HepG2 (cell line): Measurements from ENCODE around the gene C16orf95. TPM values are rescaled to one million over a fixed set of nuclear protein-coding genes. Genes with fewer than 3 reads are reported as not detected.
A peak's percentile ranks its signal among the peaks of the same experiment; 100 is the strongest.

ENCODE experiments used
- BRD4 ChIP-seq: sonication (generic); formaldehyde crosslinking; IDR thresholded peaks from 2 replicates; pipeline ENCODE4 v1.4.0; 2020; ENCODE audit warnings: missing genetic modification reagents
- E2F1 ChIP-seq: sonication (generic); formaldehyde crosslinking; IDR thresholded peaks from 2 replicates; pipeline ENCODE4 v1.5.0; 2020; ENCODE audit warnings: missing genetic modification reagents
- HBP1 ChIP-seq: IDR thresholded peaks from 2 replicates; pipeline ENCODE4 v1.6.1; 2016; ENCODE audit warnings: low read depth, control low read depth
- HIVEP1 ChIP-seq: sonication (generic); formaldehyde crosslinking; IDR thresholded peaks from 2 replicates; pipeline ENCODE4 v1.4.0; 2020; ENCODE audit warnings: mild to moderate bottlenecking, missing genetic modification reagents
- IRF2 ChIP-seq: IDR thresholded peaks from 2 replicates; pipeline ENCODE4 v1.6.1; 2018; ENCODE audit warnings: missing genetic modification reagents, missing compliant biosample characterization
- KLF9 ChIP-seq: IDR thresholded peaks from 2 replicates; pipeline ENCODE4 v1.6.1; 2016; ENCODE audit warnings: low read depth
- MTA3 ChIP-seq: sonication (generic); formaldehyde crosslinking; IDR thresholded peaks from 2 replicates; pipeline ENCODE4 v1.4.0; 2020; ENCODE audit warnings: missing genetic modification reagents
- MYC ChIP-seq: sonication (generic); formaldehyde crosslinking; IDR thresholded peaks from 2 replicates; pipeline ENCODE4 v1.9.0; 2021; ENCODE audit warnings: missing genetic modification reagents, borderline replicate concordance
- NFE2 ChIP-seq: sonication (generic); formaldehyde crosslinking; IDR thresholded peaks from 2 replicates; pipeline ENCODE4 v1.4.0; 2020; ENCODE audit warnings: missing genetic modification reagents
- NFE2L2 ChIP-seq: fragments of 150-350 bp; IDR thresholded peaks from 2 replicates; pipeline ENCODE4 v1.6.1; 2014; ENCODE audit warnings: low read length
- PITX1 ChIP-seq: sonication (generic); formaldehyde crosslinking; IDR thresholded peaks from 2 replicates; pipeline ENCODE4 v1.5.1; 2020; ENCODE audit warnings: mild to moderate bottlenecking, missing genetic modification reagents
- POLR2G ChIP-seq: fragments of 200-400 bp; formaldehyde crosslinking; IDR thresholded peaks from 2 replicates; pipeline ENCODE4 v1.6.1; 2018; ENCODE audit warnings: mild to moderate bottlenecking, low read depth, low read length, moderate library complexity
- RXRB ChIP-seq: IDR thresholded peaks from 2 replicates; pipeline ENCODE4 v1.6.1; 2016; ENCODE audit warnings: borderline replicate concordance, missing genetic modification reagents, missing compliant biosample characterization
- SOX6 ChIP-seq, 2 experiments: fragments of 450-650 bp in 1 of 2; sonication (generic) in 1 of 2; formaldehyde crosslinking in 1 of 2; IDR thresholded peaks; 2 replicates each; pipeline versions ENCODE4 v1.4.0 to v1.6.1; 2017 to 2020; ENCODE audit warnings: antibody characterized with exemption in 1 of 2, mild to moderate bottlenecking in 1 of 2, missing genetic modification reagents in 1 of 2
- SP1 ChIP-seq, 2 experiments: fragments of 450-650 bp in 1 of 2; sonication (generic) in 1 of 2; formaldehyde crosslinking in 1 of 2; IDR thresholded peaks; 2 replicates each; pipeline versions ENCODE4 v1.4.0 to v1.6.1; 2016 to 2020; ENCODE audit warnings: missing genetic modification reagents in 1 of 2
- YEATS2 ChIP-seq: sonication (generic); formaldehyde crosslinking; IDR thresholded peaks from 2 replicates; pipeline ENCODE4 v1.4.0; 2020; ENCODE audit warnings: missing genetic modification reagents, borderline replicate concordance
- ZBTB20 ChIP-seq: sonication (generic); formaldehyde crosslinking; IDR thresholded peaks from 2 replicates; pipeline ENCODE4 v1.8.1; 2023; ENCODE audit warnings: missing genetic modification reagents, low read depth, mild to moderate bottlenecking, borderline replicate concordance
- ZFP36 ChIP-seq: fragments of 150-350 bp; IDR thresholded peaks from 2 replicates; pipeline ENCODE4 v1.6.1; 2018; ENCODE audit warnings: borderline replicate concordance, low read length, low read depth; ENCODE audit not compliant: partially characterized antibody
- ZFP36L1 ChIP-seq: sonication (generic); formaldehyde crosslinking; IDR thresholded peaks from 2 replicates; pipeline ENCODE4 v1.8.0; 2022; ENCODE audit warnings: mild to moderate bottlenecking, missing genetic modification reagents, moderate library complexity
- ZNF383 ChIP-seq: sonication (generic); formaldehyde crosslinking; IDR thresholded peaks from 2 replicates; pipeline ENCODE4 v1.4.0; 2020; ENCODE audit warnings: missing genetic modification reagents, mild to moderate bottlenecking, borderline replicate concordance
- ZNF569 ChIP-seq: sonication (generic); formaldehyde crosslinking; IDR thresholded peaks from 2 replicates; pipeline ENCODE4 v1.5.0; 2020; ENCODE audit warnings: mild to moderate bottlenecking, missing genetic modification reagents, moderate library complexity, borderline replicate concordance
- ZNF790 ChIP-seq: sonication (generic); formaldehyde crosslinking; IDR thresholded peaks from 2 replicates; pipeline ENCODE4 v1.8.0; 2022; ENCODE audit warnings: missing genetic modification reagents, mild to moderate bottlenecking, borderline replicate concordance
- ZSCAN20 ChIP-seq: sonication (generic); formaldehyde crosslinking; IDR thresholded peaks from 2 replicates; pipeline ENCODE4 v1.4.0; 2020; ENCODE audit warnings: missing genetic modification reagents, mild to moderate bottlenecking, borderline replicate concordance
- polyA plus RNA-seq, 8 experiments: library from polyadenylated mRNA; depleted of rRNA in 3 of 8; stranded (reverse) in 7 of 8; unstranded in 1 of 8; fragments of >200 nt; fragmentation: Illumina TruSeq in 4 of 8; extraction: Trizol in 4 of 8; gene quantifications; 2 replicates each; pipeline versions ENCODE4 v1.2.1 to v1.2.3, GENCODE V29; 2011 to 2016; ENCODE audit warnings: low read depth in 4 of 8, missing spikeins in 1 of 8, mixed read lengths in 1 of 8; ENCODE audit not compliant: insufficient read depth in 1 of 8
- total RNA-seq, 5 experiments: library from RNA; depleted of rRNA; stranded (reverse); fragments of >200 nt; fragmentation: Illumina TruSeq; extraction: Trizol; gene quantifications; 2 replicates each; pipeline ENCODE4 v1.2.3, GENCODE V29; 2016; ENCODE audit warnings: low read depth in 1 of 5
- TF ChIP-seq, protein P1 (sequence below): sonication (generic); formaldehyde crosslinking; IDR thresholded peaks from 2 replicates; pipeline ENCODE4 v1.5.1; 2020; ENCODE audit warnings: mild to moderate bottlenecking, missing genetic modification reagents, moderate library complexity

Gene C16orf95
- total and polyA plus RNA-seq, 2 of the 13 experiments (the other 11 are each of a cell fraction or from before 2014, with no cell fraction given): 2.8 to 8.6 TPM

- TF ChIP-seq NFE2L2: no peak
- TF ChIP-seq YEATS2: no peak
- TF ChIP-seq ZNF383 (CRISPR knock-in tag): no peak
- TF ChIP-seq POLR2G: no peak
- 0 out of 2 replicates have a peak, but pooled peaks have one; percentile 27 for TF ChIP-seq RXRB (CRISPR knock-in tag)
- TF ChIP-seq SP1 (IDR thresholded peaks at IDR 0.05): no peak
- no peak for TF ChIP-seq SP1 (CRISPR knock-in tag; IDR thresholded peaks at IDR 0.05)
- no peak for TF ChIP-seq IRF2
- no peak for TF ChIP-seq HIVEP1 (CRISPR knock-in tag)
- no peak; the same call in 1 of the 2 replicates for TF ChIP-seq MYC
- TF ChIP-seq ZNF569: no peak
- no peak for TF ChIP-seq ZFP36L1
- TF ChIP-seq SOX6 (IDR thresholded peaks at IDR 0.05): no peak
- TF ChIP-seq SOX6 (CRISPR knock-in tag; IDR thresholded peaks at IDR 0.05): no peak
- TF ChIP-seq ZSCAN20 (CRISPR knock-in tag): no peak
- TF ChIP-seq ZFP36: no peak
- no peak for TF ChIP-seq ZNF790 (CRISPR knock-in tag)
- TF ChIP-seq BRD4 (CRISPR knock-in tag): no peak
- TF ChIP-seq KLF9 (CRISPR knock-in tag): no peak
- TF ChIP-seq, protein P1, sequence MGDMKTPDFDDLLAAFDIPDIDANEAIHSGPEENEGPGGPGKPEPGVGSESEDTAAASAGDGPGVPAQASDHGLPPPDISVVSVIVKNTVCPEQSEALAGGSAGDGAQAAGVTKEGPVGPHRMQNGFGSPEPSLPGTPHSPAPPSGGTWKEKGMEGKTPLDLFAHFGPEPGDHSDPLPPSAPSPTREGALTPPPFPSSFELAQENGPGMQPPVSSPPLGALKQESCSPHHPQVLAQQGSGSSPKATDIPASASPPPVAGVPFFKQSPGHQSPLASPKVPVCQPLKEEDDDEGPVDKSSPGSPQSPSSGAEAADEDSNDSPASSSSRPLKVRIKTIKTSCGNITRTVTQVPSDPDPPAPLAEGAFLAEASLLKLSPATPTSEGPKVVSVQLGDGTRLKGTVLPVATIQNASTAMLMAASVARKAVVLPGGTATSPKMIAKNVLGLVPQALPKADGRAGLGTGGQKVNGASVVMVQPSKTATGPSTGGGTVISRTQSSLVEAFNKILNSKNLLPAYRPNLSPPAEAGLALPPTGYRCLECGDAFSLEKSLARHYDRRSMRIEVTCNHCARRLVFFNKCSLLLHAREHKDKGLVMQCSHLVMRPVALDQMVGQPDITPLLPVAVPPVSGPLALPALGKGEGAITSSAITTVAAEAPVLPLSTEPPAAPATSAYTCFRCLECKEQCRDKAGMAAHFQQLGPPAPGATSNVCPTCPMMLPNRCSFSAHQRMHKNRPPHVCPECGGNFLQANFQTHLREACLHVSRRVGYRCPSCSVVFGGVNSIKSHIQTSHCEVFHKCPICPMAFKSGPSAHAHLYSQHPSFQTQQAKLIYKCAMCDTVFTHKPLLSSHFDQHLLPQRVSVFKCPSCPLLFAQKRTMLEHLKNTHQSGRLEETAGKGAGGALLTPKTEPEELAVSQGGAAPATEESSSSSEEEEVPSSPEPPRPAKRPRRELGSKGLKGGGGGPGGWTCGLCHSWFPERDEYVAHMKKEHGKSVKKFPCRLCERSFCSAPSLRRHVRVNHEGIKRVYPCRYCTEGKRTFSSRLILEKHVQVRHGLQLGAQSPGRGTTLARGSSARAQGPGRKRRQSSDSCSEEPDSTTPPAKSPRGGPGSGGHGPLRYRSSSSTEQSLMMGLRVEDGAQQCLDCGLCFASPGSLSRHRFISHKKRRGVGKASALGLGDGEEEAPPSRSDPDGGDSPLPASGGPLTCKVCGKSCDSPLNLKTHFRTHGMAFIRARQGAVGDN (CRISPR knock-in tag): peak; percentile 63
- TF ChIP-seq NFE2 (CRISPR knock-in tag): no peak
- no peak for TF ChIP-seq E2F1 (CRISPR knock-in tag)
- TF ChIP-seq MTA3 (CRISPR knock-in tag): no peak
- TF ChIP-seq ZBTB20 (CRISPR knock-in tag): no peak
- TF ChIP-seq PITX1: peak; percentile 27; the same call in 1 of the 2 replicates
- TF ChIP-seq HBP1 (CRISPR knock-in tag): no peak
Observed at GRCh38 chr16:87295661-87296531, 21.3 kb downstream of the C16orf95 start (continued).
